Colon (tissue), 2 donors: Measurements from ENCODE around the gene HOXB9.

Experiments used
- FAIRE-seq: peaks from 2 replicates; lab custom pipeline; 2012; peaks lifted over from hg19 to GRCh38; lab: Jason Lieb, UNC
- donor health status: control.
- donor health status: control.

The HOXB9 gene

GRCh38 chr17:48610282-48611211, 15.6 kb downstream of the HOXB9 start, which contains the start of gene HOXB7:
TSS of gene HOXB7 (minus strand) at chr17:48611017. CDS start at chr17:48610918, 99 bp downstream.
- no peak for FAIRE-seq

DNA sequence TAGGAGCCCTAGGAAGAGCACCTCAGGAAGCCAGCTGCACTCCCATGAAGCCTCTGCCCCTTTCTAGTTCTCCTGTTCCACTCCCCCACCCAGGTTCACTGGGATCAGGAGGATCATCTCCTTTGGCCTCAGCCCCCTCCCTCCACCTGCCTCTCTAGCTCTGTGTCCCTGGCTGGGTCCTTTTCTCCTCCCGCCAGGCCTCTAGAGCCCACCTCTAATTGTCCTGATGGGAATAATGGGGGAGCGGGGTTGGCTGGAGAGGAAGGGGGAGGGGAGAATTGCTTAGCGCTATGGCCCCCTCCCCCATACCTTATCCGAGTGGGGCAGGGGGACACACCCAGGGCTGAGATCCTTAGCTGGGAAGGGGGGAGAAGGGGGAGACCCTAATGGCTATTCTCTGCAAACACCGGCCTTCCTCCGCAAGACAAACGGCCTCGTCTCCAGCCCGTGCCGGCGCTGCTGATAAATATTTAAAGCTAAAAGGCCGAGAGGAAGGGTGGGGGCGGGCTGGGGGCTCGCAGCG, 16.3 kb downstream of the HOXB9 start:
- FAIRE-seq, result no peak

- FAIRE-seq, result no peak
Observed at GRCh38 chr17:48609033-48609432, 17.1 kb downstream of the HOXB9 start.

- no peak for FAIRE-seq
Observed at GRCh38 chr17:48608494-48608834, 17.7 kb downstream of the HOXB9 start.

- FAIRE-seq, result no peak
Observed at GRCh38 chr17:48606892-48607614, 19.1 kb downstream of the HOXB9 start.

GRCh38 chr17:48605991-48606891, 19.9 kb downstream of the HOXB9 start:
- FAIRE-seq, result no peak

GRCh38 chr17:48605409-48605919, 20.7 kb downstream of the HOXB9 start:
- no peak for FAIRE-seq

GRCh38 chr17:48604770-48605329, 21.3 kb downstream of the HOXB9 start, which contains the start of gene HOXB6:
TSS of gene HOXB6 (minus strand) at chr17:48604986. CDS start at chr17:48598150, 6,836 bp downstream.
- no peak for FAIRE-seq

- FAIRE-seq, result no peak
Observed at GRCh38 chr17:48603959-48604769, 22.0 kb downstream of the HOXB9 start.

- no peak for FAIRE-seq
Observed at GRCh38 chr17:48601539-48602425, 24.4 kb downstream of the HOXB9 start.

DNA sequence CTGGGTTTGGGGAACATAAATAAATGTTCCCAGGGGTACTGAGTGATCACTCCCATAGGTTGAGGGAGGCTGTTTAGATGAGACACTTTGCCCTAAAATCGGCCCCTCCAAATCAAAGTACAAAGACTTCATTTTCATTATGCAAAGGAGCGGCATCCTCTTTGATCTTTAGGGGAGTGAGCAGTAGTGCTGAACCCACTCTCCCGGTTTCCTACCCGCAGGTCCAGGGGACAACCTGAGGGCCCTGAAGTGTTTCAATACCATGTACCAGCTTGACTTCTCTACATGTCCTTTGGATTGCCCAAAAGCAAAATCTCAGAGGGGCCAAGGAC, 25.0 kb downstream of the HOXB9 start:
- no peak for FAIRE-seq

DNA sequence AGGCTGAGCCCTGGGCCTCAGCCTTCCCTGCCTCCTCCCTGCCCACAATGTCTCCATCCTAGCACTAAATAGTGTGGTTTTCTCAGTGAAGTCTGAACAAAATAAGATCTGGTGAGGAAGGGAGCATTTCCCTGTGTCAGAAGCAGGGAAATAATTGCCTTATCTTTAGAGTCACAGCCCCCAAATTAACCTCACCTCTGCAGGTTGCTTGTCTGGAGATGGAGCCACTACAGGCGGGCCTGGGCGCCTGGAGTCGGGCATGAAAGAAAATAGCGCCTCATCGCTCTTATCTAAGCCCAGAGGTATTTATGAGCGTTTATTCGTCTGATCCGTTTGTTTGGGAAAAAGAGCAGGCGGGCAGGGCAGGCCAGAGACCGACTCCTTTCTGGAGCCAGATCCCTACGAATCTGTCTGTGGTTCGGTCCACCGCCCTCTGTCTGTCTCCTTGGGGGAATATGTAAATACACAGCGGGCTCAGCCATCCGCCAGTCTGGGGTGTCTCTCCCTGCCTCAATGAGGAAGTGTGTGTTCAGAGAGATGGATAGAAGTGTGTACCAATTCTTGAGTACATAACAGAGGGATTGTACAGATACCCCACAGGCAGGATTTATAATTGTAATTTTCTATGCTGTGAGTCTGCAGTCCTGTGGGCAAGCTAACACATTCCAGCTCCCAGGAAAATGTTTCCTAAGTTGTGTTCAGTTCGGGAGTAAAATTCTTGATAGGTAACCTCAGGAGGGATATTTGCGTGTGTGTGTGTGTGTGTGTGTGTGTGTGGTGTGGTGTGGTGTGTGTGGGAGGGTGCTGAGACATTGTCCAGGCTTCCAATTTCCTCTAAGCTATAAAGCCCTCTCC, 25.7 kb downstream of the HOXB9 start:
- no peak for FAIRE-seq

DNA sequence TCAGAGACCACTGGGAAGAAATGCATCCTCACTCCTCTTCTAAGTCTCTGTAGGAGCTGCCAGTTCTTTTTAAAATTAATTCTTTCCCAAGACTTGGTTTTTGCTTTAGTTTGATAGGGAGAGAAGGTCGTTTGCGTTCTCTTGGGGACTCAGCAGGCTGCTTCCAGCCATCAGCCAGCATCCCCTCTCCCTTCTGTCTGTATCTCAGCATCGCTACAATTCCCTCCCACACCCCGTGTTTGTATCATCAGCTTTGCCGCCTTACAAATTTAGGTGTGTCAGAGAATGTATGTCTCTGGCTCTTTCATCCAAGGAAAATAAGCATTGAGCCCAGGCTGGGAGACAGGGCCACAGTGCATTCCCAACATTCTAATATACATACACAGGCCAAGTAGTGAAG, 26.8 kb downstream of the HOXB9 start:
- no peak for FAIRE-seq

- FAIRE-seq, result no peak
Observed at GRCh38 chr17:48598736-48599135, 27.4 kb downstream of the HOXB9 start.

DNA sequence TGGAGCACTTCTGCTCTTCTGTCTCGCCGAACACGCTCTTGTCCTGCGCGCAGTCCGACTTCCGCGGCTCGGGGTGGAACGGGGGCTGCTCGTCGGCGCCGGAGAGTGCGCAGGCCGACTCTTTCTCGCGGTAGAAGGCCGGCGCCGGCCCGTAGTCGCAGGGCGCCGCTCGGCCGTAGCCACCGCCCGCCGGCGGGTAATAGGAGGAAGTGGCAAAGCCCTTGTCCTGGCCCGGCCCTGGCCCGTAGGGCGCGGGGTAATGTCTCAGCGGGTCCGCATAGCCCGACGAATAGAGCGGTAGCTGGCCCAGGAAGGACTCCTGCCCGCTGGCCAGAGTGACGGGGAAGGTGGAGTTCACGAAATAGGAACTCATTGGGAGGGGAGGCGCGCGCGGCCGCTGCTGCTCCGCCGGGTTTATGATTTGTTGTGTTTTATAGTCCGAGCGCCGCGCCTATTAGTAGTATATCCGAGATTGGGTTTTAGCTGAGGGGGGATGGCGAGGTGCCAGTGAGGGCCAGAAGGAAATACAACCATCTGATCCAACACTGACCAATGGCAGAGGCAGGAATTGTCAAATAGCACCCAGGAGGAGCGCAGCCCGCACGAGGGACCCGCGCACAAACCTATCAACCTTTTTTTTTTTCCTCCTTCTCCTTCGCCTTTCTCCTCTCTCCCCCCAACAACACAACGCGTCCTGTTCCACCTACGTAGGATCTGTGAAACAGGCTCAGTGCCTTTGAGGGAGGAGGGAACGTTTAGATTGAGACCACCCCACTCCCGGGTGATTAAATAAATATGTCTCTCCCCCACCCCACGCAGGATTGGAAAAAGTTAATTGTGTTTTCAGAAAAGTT, 28.2 kb downstream of the HOXB9 start:
- FAIRE-seq, result no peak

GRCh38 chr17:48597528-48597777, 28.7 kb downstream of the HOXB9 start:
- FAIRE-seq, result no peak

DNA sequence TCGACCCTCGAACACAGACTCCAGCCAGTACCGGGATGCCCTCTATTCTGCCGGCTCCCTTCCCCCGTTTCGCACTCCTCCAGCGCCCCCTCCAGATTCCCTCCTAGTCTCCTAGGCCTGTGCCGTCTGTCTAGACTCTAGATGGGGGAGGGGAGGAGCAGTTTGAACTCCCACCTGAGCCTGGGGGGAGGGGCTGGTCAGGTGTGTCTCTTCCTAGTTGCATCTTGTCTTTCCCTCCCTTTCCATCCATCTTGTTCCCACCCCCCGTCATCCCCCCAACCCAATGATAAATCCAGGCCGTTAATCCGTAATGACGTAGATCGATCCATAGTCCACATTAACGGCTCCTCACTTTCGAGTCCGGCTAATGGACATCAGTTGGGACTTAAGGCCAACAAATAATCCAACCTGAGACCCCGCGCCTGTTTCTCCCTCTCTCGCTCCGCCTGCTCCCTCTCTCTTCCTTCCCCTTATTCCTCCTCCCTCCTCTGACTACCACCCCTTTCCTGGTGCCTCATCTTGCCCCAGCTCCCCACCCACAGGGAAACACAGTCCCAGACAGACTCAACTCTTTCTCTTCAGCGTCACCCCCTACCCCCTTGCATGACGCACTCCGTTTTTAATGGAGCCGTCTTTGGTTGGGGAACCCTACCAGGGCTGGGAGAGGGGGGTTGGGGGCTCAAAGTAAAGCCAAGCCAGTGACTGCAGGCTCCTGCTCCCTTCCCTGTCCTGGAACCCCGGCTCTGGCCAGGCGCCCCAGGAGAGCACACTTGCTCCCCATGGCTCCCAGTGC, 29.2 kb downstream of the HOXB9 start:
- FAIRE-seq, result no peak
